ENCODE results near the gene KCNT1. TPM values are rescaled to one million over a fixed set of nuclear protein-coding genes. Genes with fewer than 3 reads are reported as not detected.

KCNT1 gene
- total RNA-seq, 1 experiment from 2014 or later, result 0.17 TPM

DNA sequence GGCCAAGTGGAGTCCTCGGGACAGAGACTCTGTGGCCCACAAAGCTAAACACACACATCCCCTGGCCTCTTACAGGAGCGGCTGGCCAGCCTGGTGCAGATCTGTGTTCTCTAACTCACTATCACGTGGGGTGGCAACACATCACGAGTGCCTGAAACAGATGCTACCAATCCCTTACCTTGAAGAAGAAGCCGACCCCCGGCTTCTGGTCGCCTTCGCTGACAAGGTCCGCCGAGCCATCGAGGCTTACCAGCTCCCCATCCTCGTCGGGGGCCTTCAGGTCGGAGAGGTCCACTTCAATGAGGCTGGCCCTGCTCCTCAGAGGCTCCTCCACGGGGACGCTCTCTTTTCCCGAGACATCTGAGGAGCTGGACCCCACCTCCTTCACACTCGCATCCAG lies 118.7 kb downstream of the KCNT1 start (continued):
- TF ChIP-seq, protein P1, sequence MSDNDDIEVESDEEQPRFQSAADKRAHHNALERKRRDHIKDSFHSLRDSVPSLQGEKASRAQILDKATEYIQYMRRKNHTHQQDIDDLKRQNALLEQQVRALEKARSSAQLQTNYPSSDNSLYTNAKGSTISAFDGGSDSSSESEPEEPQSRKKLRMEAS (IDR thresholded peaks at IDR 0.05), result no peak

DNA sequence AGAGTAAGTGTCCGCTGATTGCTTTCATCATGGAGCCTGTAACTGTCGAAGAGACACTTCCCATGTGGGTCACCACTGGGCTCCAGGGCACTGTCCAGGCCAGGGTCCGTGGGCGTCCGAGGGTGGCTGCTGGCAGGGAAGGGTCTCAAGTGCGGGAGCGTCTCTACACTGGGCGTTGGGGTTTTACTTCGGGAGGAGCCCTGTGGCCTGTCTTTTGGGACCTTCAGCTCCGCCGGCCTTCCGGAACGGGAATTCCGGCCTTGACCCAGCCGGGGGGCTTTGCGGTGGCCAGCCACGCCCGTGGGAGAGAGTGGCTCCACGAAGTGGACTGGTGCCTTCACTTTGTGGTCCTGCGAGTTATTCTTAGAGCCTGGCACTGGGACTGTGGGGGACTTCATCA lies 119.1 kb downstream of the KCNT1 start:
- no peaks in the 10 kb centered on the region for H3K27me3 ChIP-seq (ENCODE audit: insufficient read depth, low read length)
- no peak overlapping the region for H3K9ac ChIP-seq (ENCODE audit: low read length)
- H3K9me3 ChIP-seq (ENCODE audit: control insufficient read depth in 1 of 2, insufficient read depth in 1 of 2, low read depth in 1 of 2, low read length in 2 of 2), result no peaks in the 10 kb centered on the region
- no peaks in the 10 kb centered on the region for H3K4me1 ChIP-seq (ENCODE audit: control insufficient read depth in 1 of 2, insufficient read depth in 2 of 2, low read length in 2 of 2)
- CTCF ChIA-PET, result no interaction called here
- ATAC-seq (no peak), DNase-seq (ENCODE audit: low read depth, low spot score) (no peak)
- no peak overlapping the region for H2AFZ ChIP-seq (ENCODE audit: low read depth, low read length, poor library complexity, severe bottlenecking)
- H3K79me2 ChIP-seq (ENCODE audit: insufficient read depth, low read length), result peaks cover 4% of the 10 kb centered on the region; the same call in 1 of the 2 replicates
- no peak overlapping the region for H3K4me3 ChIP-seq (replicated peaks in 1 of 2; ENCODE audit: low read depth in 1 of 2, low read length in 2 of 2)
- H3K27ac ChIP-seq (ENCODE audit: low read depth, low read length), result no peak overlapping the region
- no TSS peak for BruUV-seq (replicated peaks)
- no peaks in the 10 kb centered on the region for H3K9me2 ChIP-seq (ENCODE audit: insufficient read depth)
- POLR2A ChIA-PET, result no interaction called here
- intact Hi-C loops (cut with micrococcal nuclease), result no loop called here
- no peaks in the 10 kb centered on the region for H4K20me1 ChIP-seq (ENCODE audit: insufficient read depth)
- RAD21 ChIA-PET (ENCODE audit: low non-redundant PET in 1 of 2, low total read pairs in 2 of 2, uncharacterized antibody in 2 of 2, unreplicated experiment in 2 of 2), result no interaction called here
- peaks cover 38 to 47% of the 10 kb centered on the region in 2 experiments for H3K36me3 ChIP-seq (ENCODE audit: control insufficient read depth in 1 of 2, insufficient read depth in 2 of 2, low read length in 2 of 2)
- TF ChIP-seq EZH2phosphoT487 (IDR thresholded peaks at IDR 0.05; ENCODE audit: borderline replicate concordance), result no peak
- TF ChIP-seq CBX3 (IDR thresholded peaks at IDR 0.05; ENCODE audit: low read depth), result no peak
- no peak for TF ChIP-seq SIN3A (IDR thresholded peaks at IDR 0.05; ENCODE audit: low read depth)
- TF ChIP-seq, protein P1 (IDR thresholded peaks at IDR 0.05), result no peak
- no peak for TF ChIP-seq RAD21 (IDR thresholded peaks at IDR 0.05; ENCODE audit: low read depth)
- TF ChIP-seq SRF (IDR thresholded peaks at IDR 0.05; ENCODE audit: low read depth), result no peak
- TF ChIP-seq ELF1 (IDR thresholded peaks at IDR 0.05; ENCODE audit: borderline replicate concordance, low read depth), result no peak
- no peak for TF ChIP-seq POLR2AphosphoS5 (IDR thresholded peaks at IDR 0.05; ENCODE audit: low read depth, low read length)
- TF ChIP-seq, protein P2, sequence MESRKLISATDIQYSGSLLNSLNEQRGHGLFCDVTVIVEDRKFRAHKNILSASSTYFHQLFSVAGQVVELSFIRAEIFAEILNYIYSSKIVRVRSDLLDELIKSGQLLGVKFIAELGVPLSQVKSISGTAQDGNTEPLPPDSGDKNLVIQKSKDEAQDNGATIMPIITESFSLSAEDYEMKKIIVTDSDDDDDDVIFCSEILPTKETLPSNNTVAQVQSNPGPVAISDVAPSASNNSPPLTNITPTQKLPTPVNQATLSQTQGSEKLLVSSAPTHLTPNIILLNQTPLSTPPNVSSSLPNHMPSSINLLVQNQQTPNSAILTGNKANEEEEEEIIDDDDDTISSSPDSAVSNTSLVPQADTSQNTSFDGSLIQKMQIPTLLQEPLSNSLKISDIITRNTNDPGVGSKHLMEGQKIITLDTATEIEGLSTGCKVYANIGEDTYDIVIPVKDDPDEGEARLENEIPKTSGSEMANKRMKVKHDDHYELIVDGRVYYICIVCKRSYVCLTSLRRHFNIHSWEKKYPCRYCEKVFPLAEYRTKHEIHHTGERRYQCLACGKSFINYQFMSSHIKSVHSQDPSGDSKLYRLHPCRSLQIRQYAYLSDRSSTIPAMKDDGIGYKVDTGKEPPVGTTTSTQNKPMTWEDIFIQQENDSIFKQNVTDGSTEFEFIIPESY (IDR thresholded peaks at IDR 0.05; ENCODE audit: extremely low read depth, insufficient replicate concordance, low read length), result no peak
- TF ChIP-seq JUND (IDR thresholded peaks at IDR 0.05), result no peak
- TF ChIP-seq, protein P3, sequence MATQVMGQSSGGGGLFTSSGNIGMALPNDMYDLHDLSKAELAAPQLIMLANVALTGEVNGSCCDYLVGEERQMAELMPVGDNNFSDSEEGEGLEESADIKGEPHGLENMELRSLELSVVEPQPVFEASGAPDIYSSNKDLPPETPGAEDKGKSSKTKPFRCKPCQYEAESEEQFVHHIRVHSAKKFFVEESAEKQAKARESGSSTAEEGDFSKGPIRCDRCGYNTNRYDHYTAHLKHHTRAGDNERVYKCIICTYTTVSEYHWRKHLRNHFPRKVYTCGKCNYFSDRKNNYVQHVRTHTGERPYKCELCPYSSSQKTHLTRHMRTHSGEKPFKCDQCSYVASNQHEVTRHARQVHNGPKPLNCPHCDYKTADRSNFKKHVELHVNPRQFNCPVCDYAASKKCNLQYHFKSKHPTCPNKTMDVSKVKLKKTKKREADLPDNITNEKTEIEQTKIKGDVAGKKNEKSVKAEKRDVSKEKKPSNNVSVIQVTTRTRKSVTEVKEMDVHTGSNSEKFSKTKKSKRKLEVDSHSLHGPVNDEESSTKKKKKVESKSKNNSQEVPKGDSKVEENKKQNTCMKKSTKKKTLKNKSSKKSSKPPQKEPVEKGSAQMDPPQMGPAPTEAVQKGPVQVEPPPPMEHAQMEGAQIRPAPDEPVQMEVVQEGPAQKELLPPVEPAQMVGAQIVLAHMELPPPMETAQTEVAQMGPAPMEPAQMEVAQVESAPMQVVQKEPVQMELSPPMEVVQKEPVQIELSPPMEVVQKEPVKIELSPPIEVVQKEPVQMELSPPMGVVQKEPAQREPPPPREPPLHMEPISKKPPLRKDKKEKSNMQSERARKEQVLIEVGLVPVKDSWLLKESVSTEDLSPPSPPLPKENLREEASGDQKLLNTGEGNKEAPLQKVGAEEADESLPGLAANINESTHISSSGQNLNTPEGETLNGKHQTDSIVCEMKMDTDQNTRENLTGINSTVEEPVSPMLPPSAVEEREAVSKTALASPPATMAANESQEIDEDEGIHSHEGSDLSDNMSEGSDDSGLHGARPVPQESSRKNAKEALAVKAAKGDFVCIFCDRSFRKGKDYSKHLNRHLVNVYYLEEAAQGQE (IDR thresholded peaks at IDR 0.05; ENCODE audit: low read depth), result no peak
- no peak overlapping the region for H3K4me2 ChIP-seq (ENCODE audit: low read length)

Data from HCT116 (cell line).